HG02970 (cell line): ENCODE measurements around the gene DTX1.

ENCODE experiments used
- ATAC-seq: cut with Tn5 transposase; IDR thresholded peaks from one replicate; pipeline ENCODE4 v1.9.1; 2021; ENCODE audit warnings: mild to moderate bottlenecking, moderate library complexity, moderate number of reproducible peaks; ENCODE audit not compliant: unreplicated experiment, low FRiP score

DTX1 gene

GRCh38 chr12:113056631-113057488, at the start of gene DTX1:
DTX1 (plus strand) TSS chr12:113056730; CDS start chr12:113058193, 1,463 bp downstream.
- no peak for ATAC-seq

GRCh38 chr12:113007166-113007565, 49.4 kb upstream of the DTX1 start:
- no peak for ATAC-seq

- no peak for ATAC-seq
These were observed 45.8 kb upstream of the DTX1 start for GRCh38 chr12:113010701-113011100.

GRCh38 chr12:113014565-113014964, 42.0 kb upstream of the DTX1 start:
- no peak for ATAC-seq

GRCh38 chr12:113016796-113017195, 39.7 kb upstream of the DTX1 start:
- ATAC-seq, result no peak

GRCh38 chr12:113019025-113019424, 37.5 kb upstream of the DTX1 start:
- ATAC-seq, result no peak

GRCh38 chr12:113021500-113021899, 35.0 kb upstream of the DTX1 start:
- ATAC-seq, result no peak

GRCh38 chr12:113022563-113023297, 33.8 kb upstream of the DTX1 start:
- ATAC-seq, result no peak

- ATAC-seq, result no peak
These were observed 28.8 kb upstream of the DTX1 start for GRCh38 chr12:113027726-113028125.

- no peak for ATAC-seq
These were observed 25.5 kb upstream of the DTX1 start for GRCh38 chr12:113030875-113031525.

- no peak for ATAC-seq
These were observed 16.6 kb upstream of the DTX1 start for GRCh38 chr12:113039911-113040445.

GRCh38 chr12:113040722-113041171, 15.8 kb upstream of the DTX1 start:
- ATAC-seq, result no peak

GRCh38 chr12:113041560-113041959, 15.0 kb upstream of the DTX1 start:
- ATAC-seq, result no peak

GRCh38 chr12:113043240-113043639, 13.3 kb upstream of the DTX1 start:
- no peak for ATAC-seq

GRCh38 chr12:113044516-113044915, 12.0 kb upstream of the DTX1 start:
- no peak for ATAC-seq

- ATAC-seq, result no peak
These were observed 7.8 kb upstream of the DTX1 start for GRCh38 chr12:113048716-113049127.

GRCh38 chr12:113049976-113050742, 6.4 kb upstream of the DTX1 start:
- no peak for ATAC-seq

GRCh38 chr12:113050795-113051194, 5.7 kb upstream of the DTX1 start:
- no peak for ATAC-seq

GRCh38 chr12:113051759-113052158, 4.8 kb upstream of the DTX1 start:
- ATAC-seq, result no peak

- no peak for ATAC-seq
These were observed 4.2 kb upstream of the DTX1 start for GRCh38 chr12:113052326-113052725.
